Measurements from ENCODE around the gene SEMA3C.

The SEMA3C gene

GRCh38 chr7:80937336-80937735, 18.5 kb upstream of the SEMA3C start:
- TF ChIP-seq GLIS2 (tag by site-specific recombination; IDR thresholded peaks at IDR 0.05) = no peak
- no peak for TF ChIP-seq IKZF3 (tag by site-specific recombination; IDR thresholded peaks at IDR 0.05)
- no peak for TF ChIP-seq SP2 (tag by site-specific recombination; IDR thresholded peaks at IDR 0.05)
- TF ChIP-seq SCRT1 (tag by site-specific recombination; IDR thresholded peaks at IDR 0.05; ENCODE audit: borderline replicate concordance) = no peak
- no peak for TF ChIP-seq ZNF354C (tag by site-specific recombination; IDR thresholded peaks at IDR 0.05; ENCODE audit: borderline replicate concordance, low read depth)
- no peak for TF ChIP-seq ZNF350 (tag by site-specific recombination; IDR thresholded peaks at IDR 0.05)
- no peak for TF ChIP-seq ZNF175 (tag by site-specific recombination; IDR thresholded peaks at IDR 0.05)
- no peak for TF ChIP-seq ZNF133 (tag by site-specific recombination; IDR thresholded peaks at IDR 0.05)
- TF ChIP-seq ZFP41 (tag by site-specific recombination; IDR thresholded peaks at IDR 0.05; ENCODE audit: borderline replicate concordance) = no peak
- TF ChIP-seq ZNF394 (tag by site-specific recombination; IDR thresholded peaks at IDR 0.05; ENCODE audit: borderline replicate concordance) = no peak
- no peak for TF ChIP-seq ZNF223 (tag by site-specific recombination; IDR thresholded peaks at IDR 0.05)
- TF ChIP-seq, protein P1, sequence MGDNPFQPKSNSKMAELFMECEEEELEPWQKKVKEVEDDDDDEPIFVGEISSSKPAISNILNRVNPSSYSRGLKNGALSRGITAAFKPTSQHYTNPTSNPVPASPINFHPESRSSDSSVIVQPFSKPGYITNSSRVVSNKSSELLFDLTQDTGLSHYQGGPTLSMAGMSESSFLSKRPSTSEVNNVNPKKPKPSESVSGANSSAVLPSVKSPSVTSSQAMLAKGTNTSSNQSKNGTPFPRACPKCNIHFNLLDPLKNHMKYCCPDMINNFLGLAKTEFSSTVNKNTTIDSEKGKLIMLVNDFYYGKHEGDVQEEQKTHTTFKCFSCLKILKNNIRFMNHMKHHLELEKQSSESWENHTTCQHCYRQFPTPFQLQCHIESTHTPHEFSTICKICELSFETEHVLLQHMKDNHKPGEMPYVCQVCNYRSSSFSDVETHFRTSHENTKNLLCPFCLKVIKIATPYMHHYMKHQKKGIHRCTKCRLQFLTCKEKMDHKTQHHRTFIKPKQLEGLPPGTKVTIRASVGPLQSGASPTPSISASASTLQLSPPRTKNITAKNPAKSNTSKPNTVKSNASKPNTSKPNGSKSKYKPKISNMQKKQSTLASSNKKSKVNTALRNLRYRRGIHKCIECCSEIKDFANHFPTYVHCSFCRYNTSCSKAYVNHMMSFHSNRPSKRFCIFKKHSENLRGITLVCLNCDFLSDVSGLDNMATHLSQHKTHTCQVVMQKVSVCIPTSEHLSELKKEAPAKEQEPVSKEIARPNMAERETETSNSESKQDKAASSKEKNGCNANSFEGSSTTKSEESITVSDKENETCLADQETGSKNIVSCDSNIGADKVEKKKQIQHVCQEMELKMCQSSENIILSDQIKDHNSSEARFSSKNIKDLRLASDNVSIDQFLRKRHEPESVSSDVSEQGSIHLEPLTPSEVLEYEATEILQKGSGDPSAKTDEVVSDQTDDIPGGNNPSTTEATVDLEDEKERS (tag by site-specific recombination; IDR thresholded peaks at IDR 0.05) = no peak
- TF ChIP-seq ZNF629 (tag by site-specific recombination; IDR thresholded peaks at IDR 0.05) = no peak
- TF ChIP-seq KLF16 (tag by site-specific recombination; IDR thresholded peaks at IDR 0.05) = no peak
- TF ChIP-seq ZNF707 (tag by site-specific recombination; IDR thresholded peaks at IDR 0.05) = no peak
- TF ChIP-seq KLF1 (tag by site-specific recombination; IDR thresholded peaks at IDR 0.05) = no peak
- ChIA-PET POLR2A (no interaction called here), CTCF (no interaction called here)
- Histone ChIP-seq H3K4me1 (ENCODE audit: control insufficient read depth, insufficient read depth, low read length) (peaks cover 3% of the 10 kb centered on the region; the same call in 1 of the 2 replicates), H3K27ac (ENCODE audit: extremely low read depth, low read depth, low read length) (no peak overlapping the region), H3K4me3 (ENCODE audit: low read depth, low read length) (no peak overlapping the region), H3K36me3 (ENCODE audit: control insufficient read depth in 2 of 2, insufficient read depth in 1 of 2, low read length in 2 of 2) (no peaks in the 10 kb centered on the region), H3K9me3 (ENCODE audit: control insufficient read depth, insufficient read depth, low read depth, low read length) (no peaks in the 10 kb centered on the region)

GRCh38 chr7:80935991-80936780, 17.3 kb upstream of the SEMA3C start:
- H3K4me3 ChIP-seq (ENCODE audit: low read depth, low read length) = no peak overlapping the region
- no peak overlapping the region for H3K27ac ChIP-seq (ENCODE audit: extremely low read depth, low read depth, low read length)
- H3K9me3 ChIP-seq (ENCODE audit: control insufficient read depth, insufficient read depth, low read depth, low read length) = no peaks in the 10 kb centered on the region
- no peaks in the 10 kb centered on the region for H3K36me3 ChIP-seq (ENCODE audit: control insufficient read depth in 2 of 2, insufficient read depth in 1 of 2, low read length in 2 of 2)
- TF ChIP-seq ZNF132 (tag by site-specific recombination; IDR thresholded peaks at IDR 0.05; ENCODE audit: borderline replicate concordance) (no peak), ZNF623 (tag by site-specific recombination; IDR thresholded peaks at IDR 0.05) (no peak), ZNF114 (tag by site-specific recombination; IDR thresholded peaks at IDR 0.05) (no peak), ZNF16 (tag by site-specific recombination; IDR thresholded peaks at IDR 0.05; ENCODE audit: low read depth) (no peak), SCRT2 (tag by site-specific recombination; IDR thresholded peaks at IDR 0.05) (no peak), EGR2 (tag by site-specific recombination; IDR thresholded peaks at IDR 0.05; ENCODE audit: low read depth) (no peak), ZNF324 (tag by site-specific recombination; IDR thresholded peaks at IDR 0.05) (no peak)
- CTCF ChIA-PET = interaction anchor here (0.7 kb wide), 1 partner anchor 181 kb away, joined by 3 read pairs; no protein-coding TSS in a partner anchor
- POLR2A ChIA-PET = no interaction called here
- peaks cover 3% of the 10 kb centered on the region; the same call in 1 of the 2 replicates for H3K4me1 ChIP-seq (ENCODE audit: control insufficient read depth, insufficient read depth, low read length)
